Measurements from ENCODE around the gene OR10K1.

The OR10K1 gene

GRCh38 chr1:158494796-158495195, 33.2 kb downstream of the OR10K1 start:
- TF ChIP-seq GATA2 (IDR thresholded peaks at IDR 0.05; ENCODE audit: low read depth, low read length): no peak
- no peak for TF ChIP-seq GATA3 (IDR thresholded peaks at IDR 0.05; ENCODE audit: low read depth, low read length)

GRCh38 chr1:158496374-158496773, 34.7 kb downstream of the OR10K1 start:
- TF ChIP-seq GATA2 (IDR thresholded peaks at IDR 0.05; ENCODE audit: low read depth, low read length) (no peak), GATA3 (IDR thresholded peaks at IDR 0.05; ENCODE audit: low read depth, low read length) (no peak)

GRCh38 chr1:158506369-158506987, 44.8 kb downstream of the OR10K1 start:
- TF ChIP-seq GATA2 (IDR thresholded peaks at IDR 0.05; ENCODE audit: low read depth, low read length) (no peak), GATA3 (IDR thresholded peaks at IDR 0.05; ENCODE audit: low read depth, low read length) (no peak)

GRCh38 chr1:158507511-158507910, 45.9 kb downstream of the OR10K1 start:
- TF ChIP-seq GATA2 (IDR thresholded peaks at IDR 0.05; ENCODE audit: low read depth, low read length) (no peak), GATA3 (IDR thresholded peaks at IDR 0.05; ENCODE audit: low read depth, low read length) (no peak)

- no peak for TF ChIP-seq GATA2 (IDR thresholded peaks at IDR 0.05; ENCODE audit: low read depth, low read length)
- no peak for TF ChIP-seq GATA3 (IDR thresholded peaks at IDR 0.05; ENCODE audit: low read depth, low read length)
These were observed 48.0 kb downstream of the OR10K1 start for GRCh38 chr1:158509471-158510156.

GRCh38 chr1:158516966-158517365, 55.3 kb downstream of the OR10K1 start:
- no peak for TF ChIP-seq GATA2 (IDR thresholded peaks at IDR 0.05; ENCODE audit: low read depth, low read length)
- no peak for TF ChIP-seq GATA3 (IDR thresholded peaks at IDR 0.05; ENCODE audit: low read depth, low read length)

Measured in SH-SY5Y (cell line).